Smooth muscle cell (in vitro differentiated cells): ENCODE measurements around the gene CAMK2N2. TPM values are rescaled to one million over a fixed set of nuclear protein-coding genes. Genes with fewer than 3 reads are reported as not detected.

Source experiments
- DNase-seq: peaks from one replicate; lab custom pipeline; 2025; ENCODE audit not compliant: unreplicated experiment; lab: John Stamatoyannopoulos, UW
- H2AFZ ChIP-seq: fragments of 200-600 bp; sonication (generic); 2 replicates; pipeline ENCODE4 v1.6.0; 2016; ENCODE audit warnings: antibody characterized with exemption, low read depth, mild to moderate bottlenecking
- H3F3A ChIP-seq: fragments of 200-600 bp; sonication (generic); 2 replicates; pipeline ENCODE4 v1.6.0; 2017; ENCODE audit warnings: antibody characterized with exemption, low read depth
- H3K27ac ChIP-seq: fragments of 200-600 bp; sonication (generic); 2 replicates; pipeline ENCODE4 v1.5.1; 2016; ENCODE audit warnings: low read depth, mild to moderate bottlenecking
- H3K27me3 ChIP-seq: fragments of 200-600 bp; sonication (generic); 2 replicates; pipeline ENCODE4 v1.6.1; 2016; ENCODE audit warnings: low read depth, mild to moderate bottlenecking
- H3K36me3 ChIP-seq: fragments of 200-600 bp; sonication (generic); 2 replicates; pipeline ENCODE4 v1.5.1; 2016; ENCODE audit warnings: low read depth
- H3K4me1 ChIP-seq: fragments of 200-600 bp; sonication (generic); 2 replicates; pipeline ENCODE4 v1.5.1; 2016; ENCODE audit warnings: low read depth
- H3K4me2 ChIP-seq: fragments of 200-600 bp; sonication (generic); 2 replicates; pipeline ENCODE4 v1.6.0; 2016; ENCODE audit warnings: mild to moderate bottlenecking
- H3K4me3 ChIP-seq: fragments of 200-600 bp; sonication (generic); 2 replicates; pipeline ENCODE4 v1.5.1; 2016; ENCODE audit warnings: mild to moderate bottlenecking
- H3K79me2 ChIP-seq: fragments of 200-600 bp; sonication (generic); 2 replicates; pipeline ENCODE4 v1.6.0; 2016; ENCODE audit warnings: low read depth, mild to moderate bottlenecking
- H3K9ac ChIP-seq: fragments of 200-600 bp; sonication (generic); 2 replicates; pipeline ENCODE4 v1.6.0; 2016; ENCODE audit warnings: low read depth
- H3K9me3 ChIP-seq: fragments of 200-600 bp; sonication (generic); replicated peaks from 2 replicates; pipeline ENCODE4 v1.5.1; 2016; ENCODE audit warnings: low read depth
- H4K20me1 ChIP-seq: fragments of 200-600 bp; sonication (generic); 2 replicates; pipeline ENCODE4 v1.6.0; 2016; ENCODE audit warnings: low read depth
- CTCF ChIP-seq: fragments of 200-600 bp; sonication (generic); IDR thresholded peaks from 2 replicates; pipeline ENCODE4 v1.5.1; 2017; ENCODE audit warnings: borderline replicate concordance, mild to moderate bottlenecking, antibody characterized with exemption; ENCODE audit not compliant: insufficient read depth, poor library complexity, severe bottlenecking
- WGBS: methylation state at CpG from one replicate; pipeline ENCODE4 v1.1.7; 2016; ENCODE audit warnings: low lambda C conversion rate; 5-methylcytosine and 5-hydroxymethylcytosine counted together
- polyA plus RNA-seq: library from polyadenylated mRNA; unstranded; fragments of >200 nt; fragmentation: Nextera tagmentation; extraction: Ambion mirVana; gene quantifications from 2 replicates; pipeline ENCODE4 v1.2.1, GENCODE V29; 2016
- total RNA-seq: library from RNA; depleted of rRNA; stranded (reverse); fragments of >200 nt; gene quantifications from 2 replicates; pipeline ENCODE4 v1.2.3, GENCODE V29; 2014

CAMK2N2 gene
- total and polyA plus RNA-seq, 2 experiments from 2014 or later, result not detected

- H3K4me2 ChIP-seq, result no peak overlapping the region
- peaks cover 13% of the 10 kb centered on the region for H4K20me1 ChIP-seq
- no peaks in the 10 kb centered on the region for H3K9me3 ChIP-seq
- no peak for TF ChIP-seq CTCF
- H3F3A ChIP-seq, result no peaks in the 10 kb centered on the region
- WGBS, result 86% methylated on average over 7 of the region's 7 CpGs
- no peak overlapping the region for H3K4me3 ChIP-seq
- H3K27me3 ChIP-seq, result peaks cover 24% of the 10 kb centered on the region
- H3K27ac ChIP-seq, result no peak overlapping the region
- no peak overlapping the region for H3K9ac ChIP-seq
- no peaks in the 10 kb centered on the region for H3K79me2 ChIP-seq
- no peaks in the 10 kb centered on the region for H3K36me3 ChIP-seq
- no peak for DNase-seq
- H3K4me1 ChIP-seq, result no peaks in the 10 kb centered on the region
- H2AFZ ChIP-seq, result no peak overlapping the region
These were observed 24.1 kb downstream of the CAMK2N2 start for GRCh38 chr3:184237211-184237610.

GRCh38 chr3:184236636-184237035 is 24.7 kb downstream of the CAMK2N2 start:
- H3K27me3 ChIP-seq, result peaks cover 29% of the 10 kb centered on the region
- H4K20me1 ChIP-seq, result peaks cover 12% of the 10 kb centered on the region
- H3K4me3 ChIP-seq, result no peak overlapping the region
- no peak overlapping the region for H3K27ac ChIP-seq
- H3K9me3 ChIP-seq, result no peaks in the 10 kb centered on the region
- H2AFZ ChIP-seq, result no peak overlapping the region
- DNase-seq, result no peak
- no peaks in the 10 kb centered on the region for H3K79me2 ChIP-seq
- H3K36me3 ChIP-seq, result no peaks in the 10 kb centered on the region
- no peaks in the 10 kb centered on the region for H3F3A ChIP-seq
- no peaks in the 10 kb centered on the region for H3K4me1 ChIP-seq
- no peak for TF ChIP-seq CTCF
- H3K4me2 ChIP-seq, result no peak overlapping the region
- 84% methylated on average over 3 of the region's 3 CpGs for WGBS
- H3K9ac ChIP-seq, result no peak overlapping the region

- H3K27me3 ChIP-seq, result peaks cover 36% of the 10 kb centered on the region
- peaks cover 9% of the 10 kb centered on the region for H4K20me1 ChIP-seq
These were observed 25.3 kb downstream of the CAMK2N2 start for GRCh38 chr3:184236033-184236410.

More at GRCh38 chr3:184236033-184236410, 25.3 kb downstream of the CAMK2N2 start:
- Histone ChIP-seq H3F3A (no peaks in the 10 kb centered on the region), H3K4me1 (no peaks in the 10 kb centered on the region), H3K9ac (no peak overlapping the region), H3K4me3 (no peak overlapping the region), H3K36me3 (no peaks in the 10 kb centered on the region), H3K27ac (no peak overlapping the region), H3K79me2 (no peaks in the 10 kb centered on the region), H3K4me2 (no peak overlapping the region), H2AFZ (no peak overlapping the region), H3K9me3 (no peaks in the 10 kb centered on the region)
- 82% methylated on average over 14 of the region's 14 CpGs for WGBS
- no peak for DNase-seq
- no peak for TF ChIP-seq CTCF
